GM19452 (cell line): ENCODE measurements around the gene TTC39A.

Source experiments
- ATAC-seq: cut with Tn5 transposase; IDR thresholded peaks from one replicate; pipeline ENCODE4 v1.9.1; 2021; ENCODE audit not compliant: unreplicated experiment

The TTC39A gene

GRCh38 chr1:51330331-51331201 lies at the start of gene TTC39A:
TTC39A (minus strand) TSS chr1:51330562; CDS start chr1:51330477, 85 bp downstream.
- ATAC-seq, result no peak

- no peak for ATAC-seq
These were observed 48.5 kb upstream of the TTC39A start for GRCh38 chr1:51378871-51379270.

- ATAC-seq, result no peak
These were observed 43.5 kb upstream of the TTC39A start for GRCh38 chr1:51373898-51374297.

- ATAC-seq, result no peak
These were observed 42.2 kb upstream of the TTC39A start for GRCh38 chr1:51372561-51372960.

- no peak for ATAC-seq
These were observed 38.8 kb upstream of the TTC39A start for GRCh38 chr1:51369171-51369570.

- no peak for ATAC-seq
These were observed 35.4 kb upstream of the TTC39A start for GRCh38 chr1:51365774-51366173.

- no peak for ATAC-seq
These were observed 29.5 kb upstream of the TTC39A start for GRCh38 chr1:51359879-51360278.

- ATAC-seq, result no peak
These were observed 25.0 kb upstream of the TTC39A start for GRCh38 chr1:51355382-51355781.

GRCh38 chr1:51354416-51354815 lies 24.1 kb upstream of the TTC39A start:
- ATAC-seq, result no peak

GRCh38 chr1:51351907-51352306 lies 21.5 kb upstream of the TTC39A start:
- ATAC-seq, result no peak

- ATAC-seq, result no peak
These were observed 19.5 kb upstream of the TTC39A start for GRCh38 chr1:51349862-51350261.

GRCh38 chr1:51348147-51348527 lies 17.8 kb upstream of the TTC39A start:
- ATAC-seq, result no peak

GRCh38 chr1:51347398-51348146 lies 17.2 kb upstream of the TTC39A start:
- no peak for ATAC-seq

GRCh38 chr1:51346086-51346942 lies 16.0 kb upstream of the TTC39A start:
- ATAC-seq, result no peak

GRCh38 chr1:51345300-51345687 lies 14.9 kb upstream of the TTC39A start:
- ATAC-seq, result no peak

GRCh38 chr1:51344602-51345299 lies 14.4 kb upstream of the TTC39A start:
- no peak for ATAC-seq

- ATAC-seq, result no peak
These were observed 13.9 kb upstream of the TTC39A start for GRCh38 chr1:51344276-51344601.

GRCh38 chr1:51343624-51344023 lies 13.3 kb upstream of the TTC39A start:
- no peak for ATAC-seq

GRCh38 chr1:51342591-51343206 lies 12.3 kb upstream of the TTC39A start:
- no peak for ATAC-seq

GRCh38 chr1:51341876-51342496 lies 11.6 kb upstream of the TTC39A start:
- no peak for ATAC-seq
